Fibroblast of skin of left quadriceps (primary cell): ENCODE measurements around the gene CREG1.

Experiments
- DNase-seq, 2 experiments: peaks; one replicate each; pipeline ENCODE4 v3.0.0-alpha.2; 2013; ENCODE audit warnings: low read depth in 2 of 2

Gene CREG1

DNA sequence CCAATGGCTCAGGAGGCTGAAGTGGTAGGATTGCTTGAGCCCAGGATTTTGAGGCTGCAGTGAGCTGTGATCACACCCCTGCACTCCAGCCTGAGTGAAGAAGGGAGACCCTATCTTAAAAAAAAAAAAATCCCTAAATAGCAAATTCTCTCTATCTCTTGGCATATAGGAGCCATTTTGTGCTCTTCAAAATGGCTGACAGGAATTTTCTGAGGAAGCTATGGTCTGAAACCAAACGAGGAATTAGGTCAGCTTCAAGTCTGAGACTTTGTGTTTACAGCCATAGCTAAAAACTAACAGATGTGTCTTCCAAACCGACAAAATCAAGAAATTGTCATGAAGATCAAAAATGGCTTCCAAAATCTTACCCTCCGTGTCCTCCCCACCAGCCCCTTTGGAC lies 45.8 kb downstream of the CREG1 start:
- DNase-seq, result no peak

DNA sequence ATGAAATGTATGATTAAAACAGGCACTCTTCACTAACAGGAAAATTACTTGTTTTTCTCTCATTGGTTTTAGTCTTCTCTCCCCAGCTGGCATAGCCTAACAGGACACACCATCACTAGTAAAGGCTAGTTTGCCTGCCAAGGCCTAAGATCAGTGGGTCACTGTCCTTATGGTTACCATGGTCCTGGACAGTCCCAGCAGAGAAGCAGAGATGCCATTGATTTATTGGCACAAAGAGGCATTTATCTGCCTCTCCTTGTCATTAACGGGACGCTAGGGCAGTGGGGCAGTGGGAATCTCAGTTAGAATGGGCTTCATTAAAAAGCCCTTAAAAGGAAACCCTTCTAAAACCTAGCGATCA lies 49.1 kb downstream of the CREG1 start:
- no peak for DNase-seq

DNA sequence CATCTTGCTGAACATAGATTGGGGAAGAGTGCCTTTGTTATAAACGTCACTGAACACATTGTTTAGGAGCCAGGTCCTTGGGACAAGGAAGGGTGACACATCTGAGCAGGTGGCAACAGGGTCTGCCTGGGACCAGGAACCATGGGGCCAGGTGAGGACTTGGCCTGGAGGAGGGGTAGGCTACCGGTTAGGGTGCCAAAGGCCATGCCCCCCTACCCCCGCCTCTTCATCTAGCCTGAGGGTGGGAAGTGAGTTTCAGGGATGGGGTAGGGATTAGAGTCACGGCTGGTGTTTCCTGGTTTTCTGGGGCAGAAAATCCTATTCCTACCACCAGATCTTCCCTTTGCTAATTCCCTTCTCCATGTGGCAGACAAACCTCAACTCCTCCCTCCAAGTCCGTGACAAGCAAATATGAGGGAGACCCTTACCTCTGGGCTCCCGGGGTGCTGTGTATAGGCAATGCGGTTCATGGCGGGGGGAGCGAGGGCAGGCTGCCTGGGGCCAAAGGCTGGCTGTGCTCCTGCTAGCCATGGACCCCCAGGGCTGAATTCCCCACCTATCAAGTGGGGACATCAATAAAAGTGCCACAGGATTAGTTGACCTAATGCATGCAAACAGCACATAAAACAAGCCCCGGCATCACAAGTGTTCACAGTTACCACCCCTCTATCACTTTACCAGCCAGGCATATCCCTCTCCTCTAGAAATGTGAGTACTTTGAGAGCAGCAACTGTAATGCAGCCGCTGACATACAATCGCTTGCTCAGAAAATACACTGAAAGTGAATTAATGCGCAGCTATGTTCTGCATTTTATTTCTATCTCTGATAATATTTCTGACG lies 49.7 kb downstream of the CREG1 start:
- DNase-seq, result no peak

DNA sequence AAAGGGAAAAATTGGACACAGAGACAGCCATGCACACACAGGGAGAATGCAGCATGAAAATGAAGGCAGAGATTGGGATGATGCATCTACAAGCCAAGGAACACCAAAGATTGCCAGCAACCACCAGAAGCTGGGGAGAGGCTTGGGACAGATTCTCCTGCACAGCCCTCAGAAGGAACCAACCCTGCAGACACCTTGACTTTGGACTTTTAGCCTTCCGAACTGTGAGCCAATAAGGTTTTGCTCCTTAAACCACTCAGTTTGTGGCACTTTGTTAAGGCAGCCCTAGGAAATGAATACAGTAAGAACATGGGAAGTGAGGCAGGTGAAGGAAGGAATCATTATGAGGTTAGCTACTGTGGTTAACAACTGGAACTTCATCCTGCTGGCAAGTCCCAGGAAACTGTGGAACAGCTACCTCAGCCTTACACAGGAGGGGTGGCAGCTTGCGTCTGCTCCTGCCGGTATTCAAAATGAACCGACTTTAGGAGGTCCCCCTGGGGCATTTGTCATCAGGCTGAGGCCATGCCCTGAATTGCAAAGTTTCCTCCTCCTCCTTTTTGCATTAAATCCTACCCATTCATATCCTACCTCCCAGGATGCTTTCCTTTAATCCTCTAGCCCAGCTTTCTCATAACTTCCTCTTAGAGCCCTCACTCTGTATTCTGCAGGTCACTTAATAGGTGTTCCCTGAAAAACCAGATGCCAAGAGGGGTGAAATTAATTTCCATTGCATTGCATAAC lies 50.7 kb downstream of the CREG1 start:
- DNase-seq, result no peak

DNA sequence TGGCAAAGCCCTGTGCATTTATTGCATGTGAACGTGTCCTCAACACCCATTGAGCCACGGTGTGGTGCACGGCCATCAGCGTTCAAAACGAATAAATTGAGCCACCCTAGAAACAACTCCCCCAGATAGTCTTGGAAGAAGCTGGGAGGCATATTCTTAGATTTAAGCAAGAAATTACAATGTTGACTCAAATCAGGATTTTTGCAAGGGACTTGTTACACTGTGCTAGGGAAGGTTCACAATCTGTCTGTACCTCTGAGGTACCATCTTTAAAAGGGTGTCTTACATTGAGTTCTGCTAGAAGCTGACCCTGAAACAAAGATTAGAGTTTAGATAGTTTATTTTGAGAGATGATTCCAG lies 51.4 kb downstream of the CREG1 start:
- no peak for DNase-seq

DNA sequence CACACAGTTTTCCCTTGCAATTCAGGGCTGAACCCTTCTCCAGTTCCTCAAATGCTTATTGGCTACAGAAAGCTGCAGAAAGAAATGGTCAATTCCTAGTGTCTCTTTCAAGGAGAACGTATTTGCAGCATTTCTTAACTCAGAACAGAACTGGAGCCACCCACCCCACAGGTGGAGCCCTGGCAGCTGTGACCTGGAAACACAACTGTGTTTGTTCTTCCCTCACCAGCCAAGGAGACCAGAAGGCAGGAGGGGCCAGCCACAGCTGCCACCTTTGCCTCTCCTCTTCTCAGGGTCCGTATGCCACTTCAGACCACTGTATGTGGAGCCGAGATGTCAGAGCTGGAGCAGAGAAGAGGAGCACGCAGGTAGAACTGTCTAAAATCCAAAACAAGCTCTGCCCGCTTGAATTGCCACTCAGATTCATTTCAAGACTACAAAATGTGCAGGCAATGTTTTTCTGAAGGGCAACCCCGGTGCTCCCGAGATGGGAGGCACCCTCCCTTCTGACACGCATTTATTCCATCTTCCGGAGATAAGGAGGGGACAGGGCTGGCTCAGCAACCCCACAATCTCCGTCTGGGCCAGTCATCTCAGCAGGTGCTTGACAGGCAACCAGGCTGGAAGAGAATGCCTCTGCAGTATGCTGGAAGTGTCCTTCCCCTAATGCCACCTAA lies 51.9 kb downstream of the CREG1 start:
- no peak for DNase-seq

DNA sequence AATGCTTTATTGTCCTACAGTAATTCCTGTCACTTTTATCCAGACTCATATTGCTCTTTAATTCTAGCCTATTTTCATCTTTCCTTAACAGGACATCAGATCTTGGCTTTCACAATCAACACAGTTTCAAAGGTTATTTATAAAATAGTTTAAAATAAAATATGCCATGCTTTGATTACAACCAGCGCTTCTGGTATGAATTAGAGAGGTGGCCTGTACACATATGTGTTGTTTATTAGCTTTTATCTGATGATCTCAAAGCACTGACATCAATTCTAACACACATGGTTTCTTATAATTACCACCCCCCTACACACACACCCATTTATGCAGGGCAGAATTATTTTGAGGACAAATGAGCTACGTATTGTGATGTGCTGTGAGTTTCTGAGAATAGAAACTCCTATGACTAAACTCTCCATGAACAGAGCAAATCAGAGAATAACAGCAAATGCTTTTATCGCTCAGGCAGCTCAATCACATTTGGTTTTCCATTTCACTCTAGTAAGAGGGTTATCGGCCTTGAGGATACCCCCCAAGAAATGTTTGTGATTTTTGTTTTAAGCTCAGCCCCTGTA lies 53.2 kb downstream of the CREG1 start:
- no peak for DNase-seq

DNA sequence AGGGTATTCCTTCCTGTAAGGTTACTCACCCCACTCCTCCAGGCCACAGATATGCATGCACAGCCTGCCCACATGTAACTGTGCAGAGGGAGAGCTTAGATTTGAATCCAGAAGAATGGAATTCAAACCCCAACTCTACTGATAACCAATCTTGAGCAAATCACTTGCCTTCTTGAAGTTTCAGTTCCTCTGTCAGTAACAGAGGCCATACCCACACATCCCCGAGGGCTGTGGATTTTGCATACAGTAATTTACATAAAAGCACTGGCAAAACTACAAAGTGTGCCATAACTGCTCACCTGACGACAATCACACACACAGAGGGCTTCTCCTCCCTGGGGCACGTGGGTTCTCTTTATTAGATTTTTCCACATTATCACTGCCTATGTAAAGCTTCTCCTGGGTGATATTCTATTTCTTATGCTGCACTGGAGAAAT lies 53.9 kb downstream of the CREG1 start:
- no peak for DNase-seq

DNA sequence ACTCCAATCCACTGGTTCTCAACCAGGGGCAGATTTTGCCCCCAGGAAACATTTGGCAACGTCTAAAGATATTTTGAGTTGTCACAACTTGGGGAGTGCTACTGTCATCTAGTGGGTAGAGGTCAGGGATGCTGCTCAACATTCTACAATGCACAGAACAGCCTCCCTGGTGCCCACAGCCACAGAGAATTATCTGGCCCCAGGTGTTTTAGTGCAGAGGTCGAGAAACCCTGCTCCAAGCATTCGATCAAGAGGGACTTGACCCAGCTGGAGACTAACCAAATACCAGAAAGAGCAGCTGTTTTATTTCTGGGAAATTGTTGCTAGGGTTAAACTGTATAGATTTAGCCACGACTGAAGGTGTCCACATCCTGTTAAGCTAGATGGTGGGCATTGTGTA lies 54.5 kb downstream of the CREG1 start:
- no peak for DNase-seq

DNA sequence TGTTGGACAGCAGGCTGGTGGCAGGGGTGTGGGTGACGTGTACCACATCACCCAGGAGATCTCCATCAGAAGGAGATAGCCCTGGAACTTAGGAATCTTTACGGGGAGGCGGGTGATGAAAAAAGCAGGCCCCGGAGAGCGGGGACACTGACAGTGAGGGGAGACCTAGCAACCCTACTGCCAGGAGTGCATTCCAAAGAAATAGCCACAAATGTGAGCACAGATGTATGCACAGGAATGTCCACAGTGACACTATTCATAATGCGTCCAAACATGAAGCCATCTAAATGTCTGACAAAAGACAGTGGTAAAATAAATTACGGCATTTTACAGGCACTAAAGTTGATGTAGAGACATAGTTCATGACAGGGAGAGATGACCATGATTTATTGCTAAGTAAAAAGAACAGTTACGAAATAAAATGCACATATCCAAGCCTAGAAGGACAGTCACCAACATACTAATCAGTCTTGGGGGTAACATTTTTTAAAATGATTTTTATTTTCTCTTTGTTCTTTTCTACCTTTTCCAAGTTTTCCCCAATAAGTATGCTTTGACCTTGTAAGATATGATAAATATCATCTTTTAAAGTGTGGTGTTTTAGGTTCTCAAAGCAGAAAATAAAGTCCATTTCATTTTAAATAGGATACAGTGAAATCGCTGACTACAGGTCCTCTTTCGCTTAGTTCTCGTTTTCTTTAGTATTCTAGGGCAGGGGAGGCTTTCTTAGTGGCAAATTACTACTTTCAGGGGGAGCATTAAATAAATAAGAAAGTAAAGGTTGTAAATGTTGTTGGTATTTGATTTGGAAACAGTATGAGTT lies 56.6 kb downstream of the CREG1 start:
- no peak for DNase-seq

DNA sequence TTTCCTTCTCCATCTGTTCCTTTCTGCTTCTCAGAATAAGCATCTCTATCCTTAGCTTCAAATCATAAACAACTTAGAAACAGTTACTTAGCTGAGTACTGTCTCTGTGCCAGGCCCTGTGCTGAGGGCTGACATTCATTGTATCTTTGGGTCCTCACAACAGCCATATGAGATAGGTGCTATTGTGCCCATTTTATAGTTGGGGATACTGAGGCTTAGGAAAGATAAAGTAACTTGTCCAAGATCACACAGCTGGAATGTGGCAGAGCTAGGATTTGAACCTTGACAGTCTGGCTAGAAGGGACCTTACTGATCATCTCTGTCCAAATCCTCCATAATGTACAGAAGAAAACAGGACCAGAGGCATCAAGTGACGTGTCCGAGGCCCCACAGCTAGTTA lies 60.2 kb downstream of the CREG1 start:
- DNase-seq, result no peak

DNA sequence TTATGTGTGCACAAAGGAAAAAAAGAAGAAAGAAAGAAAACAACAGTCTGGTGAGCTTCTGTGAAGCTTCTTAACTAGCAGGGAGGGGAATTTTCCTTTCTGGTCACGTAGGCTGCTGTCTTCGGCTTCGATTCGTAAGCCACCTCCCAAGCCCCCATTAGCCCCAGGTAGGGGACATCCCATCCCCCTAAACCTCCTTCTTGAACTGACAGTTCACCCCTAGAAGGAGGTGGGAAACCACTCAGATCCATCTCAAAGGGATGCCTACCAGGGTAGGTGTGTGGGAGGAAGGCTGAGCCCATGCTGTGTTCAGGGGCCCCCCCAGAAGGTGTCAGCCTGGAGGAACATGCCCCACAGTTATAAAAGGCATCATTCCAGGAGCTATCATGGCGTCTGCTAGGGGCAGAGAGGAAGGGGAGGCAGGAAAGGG lies 61.1 kb downstream of the CREG1 start:
- no peak for DNase-seq

DNA sequence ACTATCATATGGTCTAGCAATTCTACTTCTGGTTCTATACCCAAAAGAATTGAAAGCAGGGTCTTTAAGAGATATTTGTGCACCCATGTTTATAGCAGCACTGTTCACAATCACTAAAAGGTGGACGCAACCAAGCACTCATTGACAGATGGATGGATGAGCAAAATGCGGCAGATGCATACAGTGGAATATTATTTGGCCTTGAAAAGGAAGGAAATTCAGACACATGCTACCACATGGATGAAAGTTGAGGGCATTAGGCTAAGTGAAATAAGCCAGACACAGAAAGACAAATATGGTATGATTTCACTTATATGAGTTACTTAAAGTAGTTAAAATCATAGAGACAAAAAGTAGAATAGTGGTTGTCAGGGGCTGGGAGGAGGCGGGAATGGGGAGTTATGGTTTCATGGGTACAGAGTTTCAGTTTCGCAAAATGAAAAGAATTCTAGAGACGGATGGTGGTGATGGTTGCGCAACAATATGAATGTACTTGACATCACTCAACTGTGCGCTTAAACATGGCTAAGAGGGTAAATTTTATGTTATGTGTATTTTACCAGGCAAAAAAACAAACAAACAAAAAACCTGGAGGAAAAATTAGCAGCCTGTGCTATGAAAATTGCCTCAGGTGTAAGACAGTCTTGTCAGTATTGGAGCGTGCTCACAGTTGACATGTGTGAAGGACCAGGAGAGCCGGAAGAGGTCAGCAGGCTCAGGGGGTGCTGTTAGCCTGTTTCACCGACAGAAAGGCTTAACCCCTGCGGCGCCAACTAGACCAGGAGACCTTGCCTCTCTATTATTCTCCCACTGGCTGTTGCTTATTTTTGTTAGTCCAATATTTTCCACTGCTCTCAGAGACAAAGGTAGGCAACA lies 61.7 kb downstream of the CREG1 start:
- DNase-seq, result no peak
